ENCODE data around the gene PLPP4. TPM values are rescaled to one million over a fixed set of nuclear protein-coding genes. Genes with fewer than 3 reads are reported as not detected.

PLPP4 gene
- total RNA-seq, 3 donors from 2014 or later, result not detected

- no peaks in the 10 kb centered on the region for H3K4me1 ChIP-seq
- no peak for TF ChIP-seq POLR2AphosphoS5 (IDR thresholded peaks at IDR 0.05)
- no peaks in the 10 kb centered on the region for H3K36me3 ChIP-seq
- H3K27me3 ChIP-seq, result no peaks in the 10 kb centered on the region
- intact Hi-C loops (cut with DNase I; ENCODE audit: low total_unique reads), result no loop called here
- DNase-seq (ENCODE audit: low spot score in 2 of 2), result no peak
- no peak overlapping the region for H3K4me3 ChIP-seq
- H3K27ac ChIP-seq, result no peak overlapping the region
- no peaks in the 10 kb centered on the region for H3K9me3 ChIP-seq
Observed at GRCh38 chr10:120541984-120542383, 85.0 kb downstream of the PLPP4 start.

GRCh38 chr10:120542591-120542990, 85.6 kb downstream of the PLPP4 start:
- intact Hi-C loops (cut with DNase I; ENCODE audit: low total_unique reads), result no loop called here
- no peak overlapping the region for H3K27ac ChIP-seq

GRCh38 chr10:120543291-120543690, 86.3 kb downstream of the PLPP4 start:
- Histone ChIP-seq H3K4me3 (no peak overlapping the region), H3K27ac (no peak overlapping the region), H3K27me3 (no peaks in the 10 kb centered on the region), H3K36me3 (no peaks in the 10 kb centered on the region), H3K9me3 (no peaks in the 10 kb centered on the region), H3K4me1 (no peaks in the 10 kb centered on the region)
- intact Hi-C loops (cut with DNase I; ENCODE audit: low total_unique reads), result no loop called here
- no peak for DNase-seq (ENCODE audit: low spot score in 2 of 2)
- no peak for TF ChIP-seq CTCF (IDR thresholded peaks at IDR 0.05)
- TF ChIP-seq POLR2A (IDR thresholded peaks at IDR 0.05), result no peak
- TF ChIP-seq POLR2AphosphoS5 (IDR thresholded peaks at IDR 0.05), result no peak

More at GRCh38 chr10:120542591-120542990, 85.6 kb downstream of the PLPP4 start:
- H3K27me3 ChIP-seq, result no peaks in the 10 kb centered on the region
- H3K9me3 ChIP-seq, result no peaks in the 10 kb centered on the region
- no peak overlapping the region for H3K4me3 ChIP-seq
- no peaks in the 10 kb centered on the region for H3K36me3 ChIP-seq
- DNase-seq (ENCODE audit: low spot score in 2 of 2), result no peak
- H3K4me1 ChIP-seq, result no peaks in the 10 kb centered on the region
- TF ChIP-seq CTCF (IDR thresholded peaks at IDR 0.05) (no peak), POLR2AphosphoS5 (IDR thresholded peaks at IDR 0.05) (no peak), POLR2A (IDR thresholded peaks at IDR 0.05) (no peak)

- no peak for TF ChIP-seq CTCF (IDR thresholded peaks at IDR 0.05)
- no peak for TF ChIP-seq POLR2AphosphoS5 (IDR thresholded peaks at IDR 0.05)
- no peak for TF ChIP-seq POLR2A (IDR thresholded peaks at IDR 0.05)
- no peaks in the 10 kb centered on the region for H3K4me1 ChIP-seq
- intact Hi-C loops (cut with DNase I; ENCODE audit: low total_unique reads), result no loop called here
- no peaks in the 10 kb centered on the region for H3K36me3 ChIP-seq
- H3K9me3 ChIP-seq, result peaks cover 1 to 8% of the 10 kb centered on the region in 2 donors
- no peak for DNase-seq (ENCODE audit: low spot score in 2 of 2)
- H3K27me3 ChIP-seq, result no peaks in the 10 kb centered on the region
- H3K4me3 ChIP-seq, result no peak overlapping the region
- H3K27ac ChIP-seq, result no peak overlapping the region
Observed at GRCh38 chr10:120548210-120548609, 91.2 kb downstream of the PLPP4 start.

GRCh38 chr10:120552262-120552661, 95.2 kb downstream of the PLPP4 start:
- intact Hi-C loops (cut with DNase I; ENCODE audit: low total_unique reads), result no loop called here
- no peak for DNase-seq (ENCODE audit: low spot score in 2 of 2)
- H3K36me3 ChIP-seq, result no peaks in the 10 kb centered on the region
- H3K27me3 ChIP-seq, result no peaks in the 10 kb centered on the region
- no peaks in the 10 kb centered on the region for H3K4me1 ChIP-seq
- peaks cover 16 to 20% of the 10 kb centered on the region in 2 donors for H3K9me3 ChIP-seq
- no peak overlapping the region for H3K4me3 ChIP-seq
- no peak overlapping the region for H3K27ac ChIP-seq
- no peak for TF ChIP-seq CTCF (IDR thresholded peaks at IDR 0.05)
- no peak for TF ChIP-seq POLR2A (IDR thresholded peaks at IDR 0.05)
- no peak for TF ChIP-seq POLR2AphosphoS5 (IDR thresholded peaks at IDR 0.05)

GRCh38 chr10:120553911-120554310, 96.9 kb downstream of the PLPP4 start:
- intact Hi-C loops (cut with DNase I; ENCODE audit: low total_unique reads), result no loop called here
- Histone ChIP-seq H3K27me3 (no peaks in the 10 kb centered on the region), H3K4me3 (no peak overlapping the region), H3K36me3 (no peaks in the 10 kb centered on the region), H3K9me3 (peaks cover 16 to 20% of the 10 kb centered on the region in 2 donors), H3K4me1 (no peaks in the 10 kb centered on the region), H3K27ac (no peak overlapping the region)
- no peak for DNase-seq (ENCODE audit: low spot score in 2 of 2)
- no peak for TF ChIP-seq CTCF (IDR thresholded peaks at IDR 0.05)
- TF ChIP-seq POLR2AphosphoS5 (IDR thresholded peaks at IDR 0.05), result no peak
- no peak for TF ChIP-seq POLR2A (IDR thresholded peaks at IDR 0.05)
